GM10248 (cell line): ENCODE results near the gene ZNF200.

Experiments used
- CTCF ChIA-PET: fragments of 300-600 bp; sonication (Branson Sonifier 250); formaldehyde crosslinking; extraction: SDS; loops from one replicate; lab custom pipeline; 2021; ENCODE audit warnings: antibody characterized with exemption; lab: Yijun Ruan, JAX
- POLR2A ChIA-PET: fragments of 350-650 bp; sonication (Branson Sonifier 250); formaldehyde crosslinking; extraction: SDS; loops from one replicate; lab custom pipeline; 2020; ENCODE audit warnings: antibody characterized with exemption; lab: Yijun Ruan, JAX
- DNase-seq: peaks from one replicate; pipeline ENCODE4 v3.0.0; 2012; ENCODE audit errors: extremely low spot score
- CTCF ChIP-seq: IDR thresholded peaks from 2 replicates; pipeline ENCODE4 v1.5.1; 2012; ENCODE audit warnings: mild to moderate bottlenecking, low read depth; ENCODE audit errors: extremely low read depth, missing control alignments, control extremely low read depth

The ZNF200 gene

GRCh38 chr16:3243882-3244281 is 8.9 kb upstream of the ZNF200 start:
- no peak for DNase-seq
- POLR2A ChIA-PET: no interaction called here
- TF ChIP-seq CTCF: no peak
- CTCF ChIA-PET: interaction anchor here (1.5 kb wide), 1 partner anchor 10 kb away, joined by 3 read pairs; no protein-coding TSS in a partner anchor

- ChIA-PET POLR2A (no interaction called here), CTCF (interaction anchor here (1.5 kb wide), 1 partner anchor 22 kb away, joined by 3 read pairs; no protein-coding TSS in a partner anchor)
- no peak for TF ChIP-seq CTCF
- DNase-seq: no peak
Observed at GRCh38 chr16:3242709-3243108, 7.8 kb upstream of the ZNF200 start.

- POLR2A ChIA-PET: no interaction called here
- TF ChIP-seq CTCF: no peak
- CTCF ChIA-PET: interaction anchor here (0.7 to 1.5 kb wide), 2 partner anchors 16 to 23 kb away, joined by 3 read pairs; no protein-coding TSS in a partner anchor
- DNase-seq: no peak
Observed at GRCh38 chr16:3241761-3242160, 6.8 kb upstream of the ZNF200 start.

- ChIA-PET CTCF (no interaction called here), POLR2A (no interaction called here)
- no peak for DNase-seq
- no peak for TF ChIP-seq CTCF
Observed at GRCh38 chr16:3235856-3236669, 1.1 kb upstream of the ZNF200 start.

- POLR2A ChIA-PET: interaction anchor here (1.0 kb wide), 1 partner anchor 48 kb away, joined by 4 read pairs; the partner anchor contains the start of gene ZNF263
- TF ChIP-seq CTCF: no peak
- no peak for DNase-seq
- CTCF ChIA-PET: interaction anchor here (1.3 kb wide), 1 partner anchor 10 kb away, joined by 3 read pairs; no protein-coding TSS in a partner anchor
Observed at GRCh38 chr16:3234543-3234856, 458 bp downstream of the ZNF200 start.

GRCh38 chr16:3223913-3224515 is 10.9 kb downstream of the ZNF200 start:
- TF ChIP-seq CTCF: no peak
- POLR2A ChIA-PET: no interaction called here

More at GRCh38 chr16:3223913-3224515, 10.9 kb downstream of the ZNF200 start:
- CTCF ChIA-PET: no interaction called here
- DNase-seq: no peak
